Neural cell (in vitro differentiated cells): ENCODE data around the gene CPNE9. TPM values are rescaled to one million over a fixed set of nuclear protein-coding genes. Genes with fewer than 3 reads are reported as not detected.

Source experiments
- H2AFZ ChIP-seq: fragments of 200-600, 300-800 bp; sonication (generic), shearing (Covaris generic); 2 replicates; pipeline ENCODE4 v1.6.0; 2014; ENCODE audit warnings: low read depth, mild to moderate bottlenecking, antibody characterized with exemption, low read length, moderate library complexity
- H3F3A ChIP-seq: fragments of 200-600 bp; shearing (Covaris generic); 2 replicates; pipeline ENCODE4 v1.6.1; 2016; ENCODE audit warnings: mild to moderate bottlenecking, moderate library complexity, mixed read lengths, antibody characterized with exemption, low read length; ENCODE audit not compliant: insufficient read depth, poor library complexity, severe bottlenecking
- H3K27ac ChIP-seq: fragments of 200-600, 300-800 bp; sonication (generic), shearing (Covaris generic); 2 replicates; pipeline ENCODE4 v1.5.1; 2014; ENCODE audit warnings: mild to moderate bottlenecking, low read length, moderate library complexity
- H3K27me3 ChIP-seq: fragments of 300-800, 200-600 bp; sonication (generic), shearing (Covaris generic); 2 replicates; pipeline ENCODE4 v1.6.0; 2014; ENCODE audit warnings: mild to moderate bottlenecking, low read depth, low read length, moderate library complexity; ENCODE audit not compliant: insufficient read depth
- H3K36me3 ChIP-seq: fragments of 300-800, 200-600 bp; sonication (generic), shearing (Covaris generic); 2 replicates; pipeline ENCODE4 v1.5.1; 2014; ENCODE audit warnings: mild to moderate bottlenecking, antibody characterized with exemption, low read length, moderate library complexity; ENCODE audit not compliant: insufficient read depth
- H3K4me2 ChIP-seq: fragments of 300-800, 200-600 bp; sonication (generic), shearing (Covaris generic); 2 replicates; pipeline ENCODE4 v1.6.0; 2014; ENCODE audit warnings: mild to moderate bottlenecking, low read length
- H3K4me3 ChIP-seq: fragments of 300-800, 200-600 bp; sonication (generic), shearing (Covaris generic); 2 replicates; pipeline ENCODE4 v1.5.1; 2014; ENCODE audit warnings: mild to moderate bottlenecking, low read length, moderate library complexity
- H3K79me2 ChIP-seq: fragments of 200-600 bp; shearing (Covaris generic); replicated peaks from 2 replicates; pipeline ENCODE4 v1.6.0; 2014; ENCODE audit warnings: mild to moderate bottlenecking, low read length, moderate library complexity; ENCODE audit not compliant: insufficient read depth
- H3K9ac ChIP-seq: fragments of 300-800, 200-600 bp; sonication (generic), shearing (Covaris generic); 2 replicates; pipeline ENCODE4 v1.6.1; 2016; ENCODE audit warnings: mild to moderate bottlenecking, low read length, mixed read lengths
- H3K9me2 ChIP-seq: fragments of 200-600 bp; shearing (Covaris generic); 2 replicates; pipeline ENCODE4 v1.6.1; 2016; ENCODE audit warnings: mild to moderate bottlenecking, low read length, mixed read lengths; ENCODE audit not compliant: insufficient read depth
- H3K9me3 ChIP-seq: fragments of 200-600, 300-800 bp; sonication (generic), shearing (Covaris generic); 2 replicates; pipeline ENCODE4 v1.6.1; 2016; ENCODE audit warnings: mild to moderate bottlenecking, mixed run types, low read length, moderate library complexity, mixed read lengths
- H4K20me1 ChIP-seq: fragments of 200-600 bp; shearing (Covaris generic); 2 replicates; pipeline ENCODE4 v1.6.1; 2016; ENCODE audit warnings: mild to moderate bottlenecking, mixed run types; ENCODE audit not compliant: insufficient read depth
- CTCF ChIP-seq: fragments of 450-650 bp; IDR thresholded peaks from 2 replicates; pipeline ENCODE4 v1.5.1; 2014; ENCODE audit warnings: antibody characterized with exemption, mild to moderate bottlenecking, moderate library complexity; ENCODE audit not compliant: poor library complexity, severe bottlenecking
- EP300 ChIP-seq: fragments of 450-650 bp; conservative IDR thresholded peaks from 2 replicates; pipeline ENCODE4 v1.6.1; 2014; ENCODE audit warnings: antibody characterized with exemption, mild to moderate bottlenecking, moderate library complexity; ENCODE audit not compliant: poor library complexity, severe bottlenecking
- EZH2 ChIP-seq: fragments of 200-600, 300-800 bp; shearing (Covaris generic), sonication (generic); IDR thresholded peaks from 2 replicates; pipeline ENCODE4 v1.6.1; 2014; ENCODE audit warnings: antibody characterized with exemption, low read length, borderline replicate concordance, mild to moderate bottlenecking; ENCODE audit not compliant: insufficient read depth, poor library complexity, severe bottlenecking
- MXI1 ChIP-seq: fragments of 450-650 bp; conservative IDR thresholded peaks from 2 replicates; pipeline ENCODE4 v1.6.1; 2014; ENCODE audit warnings: antibody characterized with exemption, mild to moderate bottlenecking; ENCODE audit not compliant: poor library complexity, severe bottlenecking
- POLR2AphosphoS5 ChIP-seq: IDR thresholded peaks from 2 replicates; pipeline ENCODE4 v1.6.1; 2012
- RAD21 ChIP-seq: fragments of 450-650 bp; conservative IDR thresholded peaks from 2 replicates; pipeline ENCODE4 v1.6.1; 2014; ENCODE audit warnings: antibody characterized with exemption, mild to moderate bottlenecking, moderate library complexity
- SMC3 ChIP-seq: fragments of 450-650 bp; conservative IDR thresholded peaks from 2 replicates; pipeline ENCODE4 v1.6.1; 2014; ENCODE audit warnings: antibody characterized with exemption, mild to moderate bottlenecking, moderate library complexity; ENCODE audit not compliant: poor library complexity
- TAF1 ChIP-seq: IDR thresholded peaks from 2 replicates; pipeline ENCODE4 v1.6.1; 2012; ENCODE audit warnings: low read depth
- polyA plus RNA-seq: library from polyadenylated mRNA; depleted of rRNA; stranded (reverse); fragments of >200 nt; gene quantifications from 2 replicates; pipeline ENCODE4 v1.2.3, GENCODE V29; 2014
- TF ChIP-seq, protein P1 (sequence below): IDR thresholded peaks from 2 replicates; pipeline ENCODE4 v1.6.1; 2012; ENCODE audit warnings: borderline replicate concordance

CPNE9 gene
- polyA plus RNA-seq, 1 donor from 2014 or later = 0.32 TPM

DNA sequence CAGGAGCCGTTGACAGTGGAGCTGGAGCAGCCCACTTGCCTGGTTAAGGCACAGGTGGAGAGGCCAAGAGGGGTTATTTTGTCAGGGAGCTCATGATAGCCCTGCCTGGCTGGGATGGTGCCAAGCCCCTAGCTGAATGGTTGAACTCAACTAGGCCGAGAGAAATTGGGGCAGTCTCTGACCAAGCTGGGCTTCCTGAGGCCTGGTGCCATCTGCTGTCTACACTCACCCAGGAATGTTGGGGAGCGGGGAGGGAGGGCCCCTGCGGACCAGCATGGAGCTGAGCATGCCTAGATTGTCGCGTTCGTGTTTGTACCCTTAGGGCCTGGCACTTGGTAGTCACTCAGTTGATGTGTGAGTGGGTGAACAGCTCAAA is 29.1 kb downstream of the CPNE9 start:
- H4K20me1 ChIP-seq = no peaks in the 10 kb centered on the region
- H3K9me3 ChIP-seq = no peaks in the 10 kb centered on the region
- no peaks in the 10 kb centered on the region for H3K27me3 ChIP-seq
- H3K4me2 ChIP-seq = peak overlapping the region; percentile 82
- peak overlapping the region; percentile 97 for H3K4me3 ChIP-seq
- H2AFZ ChIP-seq = no peak overlapping the region
- peak overlapping the region; percentile 92 for H3K9ac ChIP-seq
- H3K27ac ChIP-seq = no peak overlapping the region
- H3K79me2 ChIP-seq = peaks cover 23% of the 10 kb centered on the region
- no peaks in the 10 kb centered on the region for H3F3A ChIP-seq
- peaks cover 5% of the 10 kb centered on the region for H3K36me3 ChIP-seq
- H3K9me2 ChIP-seq = no peaks in the 10 kb centered on the region
- no peak for TF ChIP-seq RAD21
- no peak for TF ChIP-seq POLR2AphosphoS5
- no peak for TF ChIP-seq MXI1
- TF ChIP-seq, protein P1, sequence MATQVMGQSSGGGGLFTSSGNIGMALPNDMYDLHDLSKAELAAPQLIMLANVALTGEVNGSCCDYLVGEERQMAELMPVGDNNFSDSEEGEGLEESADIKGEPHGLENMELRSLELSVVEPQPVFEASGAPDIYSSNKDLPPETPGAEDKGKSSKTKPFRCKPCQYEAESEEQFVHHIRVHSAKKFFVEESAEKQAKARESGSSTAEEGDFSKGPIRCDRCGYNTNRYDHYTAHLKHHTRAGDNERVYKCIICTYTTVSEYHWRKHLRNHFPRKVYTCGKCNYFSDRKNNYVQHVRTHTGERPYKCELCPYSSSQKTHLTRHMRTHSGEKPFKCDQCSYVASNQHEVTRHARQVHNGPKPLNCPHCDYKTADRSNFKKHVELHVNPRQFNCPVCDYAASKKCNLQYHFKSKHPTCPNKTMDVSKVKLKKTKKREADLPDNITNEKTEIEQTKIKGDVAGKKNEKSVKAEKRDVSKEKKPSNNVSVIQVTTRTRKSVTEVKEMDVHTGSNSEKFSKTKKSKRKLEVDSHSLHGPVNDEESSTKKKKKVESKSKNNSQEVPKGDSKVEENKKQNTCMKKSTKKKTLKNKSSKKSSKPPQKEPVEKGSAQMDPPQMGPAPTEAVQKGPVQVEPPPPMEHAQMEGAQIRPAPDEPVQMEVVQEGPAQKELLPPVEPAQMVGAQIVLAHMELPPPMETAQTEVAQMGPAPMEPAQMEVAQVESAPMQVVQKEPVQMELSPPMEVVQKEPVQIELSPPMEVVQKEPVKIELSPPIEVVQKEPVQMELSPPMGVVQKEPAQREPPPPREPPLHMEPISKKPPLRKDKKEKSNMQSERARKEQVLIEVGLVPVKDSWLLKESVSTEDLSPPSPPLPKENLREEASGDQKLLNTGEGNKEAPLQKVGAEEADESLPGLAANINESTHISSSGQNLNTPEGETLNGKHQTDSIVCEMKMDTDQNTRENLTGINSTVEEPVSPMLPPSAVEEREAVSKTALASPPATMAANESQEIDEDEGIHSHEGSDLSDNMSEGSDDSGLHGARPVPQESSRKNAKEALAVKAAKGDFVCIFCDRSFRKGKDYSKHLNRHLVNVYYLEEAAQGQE = no peak
- no peak for TF ChIP-seq EZH2
- no peak for TF ChIP-seq TAF1
- TF ChIP-seq SMC3 = no peak
- no peak for TF ChIP-seq EP300
- no peak for TF ChIP-seq CTCF

DNA sequence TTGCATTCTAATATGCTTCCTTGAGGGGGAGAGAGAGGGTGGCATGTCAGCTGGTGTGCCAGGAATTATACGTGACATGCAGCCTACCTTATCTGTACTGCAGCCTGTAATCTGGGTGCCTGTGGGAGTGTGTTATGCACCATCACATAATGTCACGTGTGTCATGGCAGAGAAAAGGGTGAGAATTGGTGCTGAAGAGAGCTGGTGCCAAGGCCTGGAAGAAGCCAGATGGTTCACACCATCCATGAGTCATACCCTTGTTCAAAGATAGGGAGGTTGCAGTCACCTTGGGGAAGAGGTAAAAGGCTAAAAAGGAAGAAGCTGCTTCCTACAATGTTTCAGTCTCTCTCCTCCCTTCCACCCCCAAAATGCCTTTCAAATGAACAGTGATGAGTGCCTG is 33.2 kb downstream of the CPNE9 start:
- H4K20me1 ChIP-seq = no peaks in the 10 kb centered on the region
- H3K9me2 ChIP-seq = no peaks in the 10 kb centered on the region
- no peak overlapping the region for H2AFZ ChIP-seq
- no peak overlapping the region for H3K4me2 ChIP-seq
- peaks cover 9% of the 10 kb centered on the region for H3K36me3 ChIP-seq
- H3K27ac ChIP-seq = no peak overlapping the region
- TF ChIP-seq EP300 = no peak
- TF ChIP-seq SMC3 = no peak
- no peak for TF ChIP-seq RAD21
- no peak for TF ChIP-seq TAF1
- no peak for TF ChIP-seq EZH2
- TF ChIP-seq, protein P1 = no peak
- TF ChIP-seq POLR2AphosphoS5 = no peak
- TF ChIP-seq CTCF = no peak
- H3F3A ChIP-seq = no peaks in the 10 kb centered on the region
- no peak overlapping the region for H3K9ac ChIP-seq
- H3K27me3 ChIP-seq = no peaks in the 10 kb centered on the region
- H3K79me2 ChIP-seq = peaks cover 22% of the 10 kb centered on the region
- H3K4me3 ChIP-seq = no peak overlapping the region
- H3K9me3 ChIP-seq = no peaks in the 10 kb centered on the region
